Measurements from ENCODE around the gene CFAP107.
"Not testable (repeated sequence)": the region's sequence is repeated elsewhere in the genome, so short reads cannot be mapped to it uniquely, and the experiment has no call there.

The CFAP107 gene

DNA sequence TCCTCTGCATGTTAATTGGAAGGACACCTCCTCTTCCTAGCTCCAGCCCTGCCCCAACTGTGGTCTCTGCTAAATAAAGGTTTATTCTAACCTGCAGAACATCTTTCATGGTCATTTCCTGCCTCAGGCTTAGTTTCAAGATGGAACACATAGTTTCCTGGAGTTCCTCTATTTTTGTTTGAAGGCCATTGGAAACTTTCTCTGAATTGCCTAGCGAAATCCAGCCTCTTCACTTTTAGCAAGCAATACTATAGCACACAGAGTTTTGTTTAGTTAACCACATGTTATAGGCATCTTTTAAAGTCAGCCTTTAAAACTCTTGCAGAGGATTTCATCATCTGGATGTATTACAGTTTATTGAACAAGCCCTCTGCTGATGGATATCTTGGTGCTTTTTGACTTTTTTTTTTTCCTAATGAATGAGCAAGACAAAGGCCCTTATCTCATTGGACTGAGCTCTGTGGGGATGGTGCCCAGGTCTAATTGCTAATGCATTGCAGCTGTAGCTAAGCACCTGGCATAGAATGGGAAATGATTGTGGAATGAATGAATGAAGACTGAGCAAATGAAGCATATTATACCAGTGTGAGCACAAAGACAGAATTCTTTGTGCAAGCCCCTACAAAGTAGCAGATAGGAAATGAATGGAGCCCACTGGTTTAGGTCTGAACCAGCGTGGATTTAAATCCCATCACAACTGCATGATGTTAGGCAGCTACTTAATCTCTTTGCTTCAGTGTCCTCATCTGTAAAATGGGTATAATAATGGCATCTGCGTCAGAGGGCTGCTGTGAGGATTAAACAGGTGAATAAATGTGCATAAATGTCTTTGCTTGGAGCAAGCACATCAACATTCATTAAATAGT lies 641 bp upstream of the CFAP107 start:
- no peak for DNase-seq

DNA sequence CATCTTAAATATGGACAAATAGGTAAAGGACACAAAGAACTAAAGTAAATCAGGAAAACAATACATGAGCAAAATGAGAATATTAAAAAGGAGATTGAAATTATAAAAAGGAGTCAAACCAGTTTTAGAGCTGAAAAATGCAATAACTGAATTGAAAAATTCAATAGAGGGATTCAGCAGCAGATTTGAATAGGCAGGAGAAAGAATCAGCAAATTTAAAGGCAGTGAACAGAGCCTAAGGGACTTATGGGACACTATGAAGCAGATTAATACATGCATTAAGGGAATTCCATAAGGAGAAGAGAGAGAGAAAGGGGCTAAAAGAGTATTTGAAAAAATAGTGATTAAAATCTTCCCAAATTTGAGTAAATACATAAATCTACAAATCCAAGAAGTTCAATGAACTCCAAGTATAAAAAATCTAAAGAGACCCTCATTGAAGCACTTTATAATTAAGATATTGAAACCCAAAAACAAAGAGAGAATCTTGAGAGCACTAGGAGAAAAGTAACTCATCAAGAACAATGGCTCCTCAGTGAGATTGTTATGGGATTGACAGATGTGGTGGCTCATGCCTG lies 2.9 kb downstream of the CFAP107 start:
- no peak for DNase-seq

DNA sequence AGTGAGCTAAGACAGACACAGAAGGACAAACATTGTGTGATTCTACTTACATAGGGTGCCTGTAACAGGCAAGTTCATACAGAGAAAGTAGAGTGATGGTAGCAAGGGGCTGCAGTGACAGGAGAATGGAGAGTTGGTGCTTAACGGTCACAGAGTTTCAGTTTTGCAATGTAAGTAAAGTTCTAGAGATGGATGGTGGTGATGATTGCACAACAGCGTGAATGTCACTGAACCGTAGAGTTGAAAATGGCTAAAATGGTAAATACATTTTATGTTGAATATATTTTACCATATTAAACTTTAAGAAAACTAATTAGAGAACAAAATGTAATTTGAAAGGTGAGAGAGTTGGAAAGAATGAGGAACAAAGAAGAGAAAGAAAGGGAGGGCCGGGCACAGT lies 8.7 kb downstream of the CFAP107 start:
- no peak for DNase-seq

DNA sequence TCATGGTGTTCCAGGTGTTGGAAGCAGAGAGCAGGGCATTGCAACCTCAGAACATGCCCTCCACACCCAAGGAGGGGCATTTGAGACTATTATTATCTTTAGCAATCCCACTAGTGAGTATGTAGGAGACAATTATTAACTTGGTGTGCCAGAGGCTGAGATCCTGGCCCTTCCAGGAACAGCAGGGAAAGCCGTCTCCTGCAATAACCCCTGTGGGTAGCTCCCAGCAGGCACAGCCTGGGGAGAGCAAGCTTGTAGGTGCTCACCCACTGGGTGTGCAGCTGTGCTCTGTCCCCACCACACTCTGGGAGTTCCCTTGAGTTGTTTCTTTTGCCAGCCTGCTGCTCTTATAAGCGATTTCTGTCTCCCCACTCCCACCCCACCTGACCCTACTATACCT lies 10.3 kb downstream of the CFAP107 start:
- DNase-seq: no peak

DNA sequence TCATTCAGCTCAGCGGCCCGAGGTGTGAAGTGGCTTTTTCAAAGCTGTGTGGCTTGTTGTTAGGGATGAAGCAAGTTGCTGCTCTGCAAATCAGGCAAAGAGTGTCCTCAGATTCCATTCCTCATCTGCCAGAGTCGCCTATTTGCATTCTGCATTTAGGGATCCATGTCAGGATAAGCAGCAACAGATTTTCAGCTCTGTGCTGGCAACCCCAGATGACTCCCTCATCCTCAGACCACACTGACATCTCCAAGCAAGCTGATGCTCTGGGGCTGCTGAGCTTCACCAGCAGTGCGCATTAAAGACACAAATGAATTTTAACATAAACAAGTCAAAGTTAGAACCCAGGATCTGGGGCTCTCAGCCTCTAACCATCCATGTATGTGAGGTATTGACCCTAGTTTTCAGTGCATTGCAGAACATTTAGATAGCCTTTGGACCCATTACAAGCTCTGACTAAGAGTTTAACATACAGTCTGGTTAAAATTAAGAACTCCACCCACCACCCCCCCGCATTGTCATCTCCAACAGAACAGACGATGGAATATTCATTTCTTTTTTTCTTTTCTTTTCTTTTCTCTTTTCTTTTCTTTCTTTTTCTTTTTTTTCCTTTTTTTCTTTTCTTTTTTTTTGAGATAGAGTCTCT lies 10.9 kb downstream of the CFAP107 start:
- no peak for DNase-seq

DNA sequence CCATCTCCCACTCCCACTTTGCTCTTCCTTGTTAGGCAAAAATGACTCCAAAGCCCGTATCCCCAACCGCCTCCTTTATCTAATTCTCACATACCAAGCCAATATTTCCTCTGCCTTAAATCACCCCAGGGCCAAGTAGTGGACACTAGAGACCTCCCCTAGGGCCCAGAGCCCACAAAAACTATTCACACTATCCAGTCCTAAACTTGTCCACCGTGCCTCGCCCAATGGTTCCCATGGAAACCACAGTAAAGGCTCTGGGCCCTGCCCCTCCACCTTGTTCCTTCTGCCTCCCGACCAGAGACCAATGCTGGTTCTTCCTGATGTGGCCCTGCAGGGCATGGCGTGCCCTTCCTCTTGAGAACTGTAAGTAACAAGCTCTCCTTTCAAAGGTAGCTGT lies 11.8 kb downstream of the CFAP107 start:
- DNase-seq: no peak

DNA sequence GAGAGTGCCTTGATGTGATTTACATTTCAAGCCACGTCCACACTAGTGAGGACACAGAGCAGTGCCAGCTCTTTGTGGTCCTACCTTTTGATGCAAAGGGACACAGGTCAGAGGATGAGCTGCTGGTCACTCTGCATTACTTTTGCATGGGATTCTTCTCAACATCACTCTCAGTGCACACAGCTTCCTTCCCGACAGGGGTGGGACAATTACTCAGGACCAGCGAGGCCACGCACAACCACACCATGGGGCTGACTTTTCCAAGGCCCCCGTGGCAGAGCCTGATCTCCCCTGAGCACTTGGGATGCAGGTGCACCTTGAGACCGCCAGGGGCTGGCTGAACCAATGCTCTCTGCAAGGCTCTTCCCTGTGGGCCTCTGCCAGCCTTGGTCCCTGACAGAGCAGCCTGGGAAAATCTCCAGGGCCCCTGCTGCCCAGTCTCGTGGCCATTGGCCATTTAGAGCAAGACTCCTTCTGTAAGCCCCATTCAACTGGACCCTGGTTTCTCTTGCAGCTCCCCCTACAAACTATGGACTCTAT lies 14.3 kb downstream of the CFAP107 start:
- no peak for DNase-seq

DNA sequence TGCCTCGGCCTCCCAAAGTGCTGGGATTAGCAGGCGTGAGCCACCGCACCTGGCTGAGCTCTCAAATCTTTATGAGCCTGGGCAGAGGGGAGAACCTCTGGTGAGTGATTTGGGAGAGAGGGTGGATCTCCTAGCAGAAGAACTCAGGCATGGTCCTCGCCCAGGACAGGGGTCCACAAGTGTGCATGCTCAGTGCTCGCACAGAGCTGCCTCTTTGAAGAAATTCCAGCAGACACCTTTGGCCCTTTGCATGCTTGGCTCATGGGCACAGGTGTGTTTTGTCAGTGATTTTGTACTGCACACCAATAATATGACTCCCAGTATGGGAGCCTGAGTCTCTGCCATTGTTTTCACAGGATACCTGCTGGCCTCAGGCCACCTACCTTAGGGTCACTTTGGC lies 15.8 kb downstream of the CFAP107 start:
- DNase-seq: no peak

DNA sequence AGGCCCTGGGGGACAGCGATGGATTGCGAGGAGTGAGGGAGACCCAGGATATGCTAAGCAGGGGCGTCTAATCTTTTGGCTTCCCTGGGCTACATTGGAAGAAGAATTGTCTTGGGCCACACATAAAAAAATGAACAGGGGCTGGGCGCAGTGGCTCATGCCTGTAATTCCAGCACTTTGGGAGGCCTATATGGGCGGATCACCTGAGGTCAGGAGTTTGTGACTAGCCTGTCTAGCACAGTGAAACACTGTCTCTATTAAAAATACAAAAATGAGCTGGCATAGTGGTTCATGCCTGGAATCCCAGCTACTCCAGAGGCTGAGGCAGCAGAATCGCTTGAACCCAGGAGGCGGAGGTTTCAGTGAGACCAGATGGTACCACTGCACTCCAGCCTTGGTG lies 16.8 kb downstream of the CFAP107 start:
- no peak for DNase-seq

DNA sequence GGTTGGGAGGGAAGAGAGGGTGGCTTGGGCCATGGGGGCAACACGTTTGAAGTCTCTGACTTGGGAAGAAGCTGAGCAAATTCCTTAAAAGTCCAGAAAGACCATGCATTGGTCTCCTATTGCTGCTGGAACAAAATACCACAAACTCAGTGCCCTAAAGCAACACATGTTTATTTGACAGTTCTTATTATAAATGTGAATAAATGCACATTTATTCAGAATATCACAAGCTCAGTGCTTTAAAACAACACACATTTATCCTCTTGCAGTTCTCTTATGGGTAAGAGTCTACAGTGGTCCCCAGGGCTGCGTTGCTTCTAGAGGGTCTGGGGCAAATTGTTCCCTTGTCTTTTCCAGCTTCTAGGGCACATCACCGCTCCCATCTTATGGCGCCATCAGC lies 17.5 kb downstream of the CFAP107 start:
- DNase-seq: no peak

DNA sequence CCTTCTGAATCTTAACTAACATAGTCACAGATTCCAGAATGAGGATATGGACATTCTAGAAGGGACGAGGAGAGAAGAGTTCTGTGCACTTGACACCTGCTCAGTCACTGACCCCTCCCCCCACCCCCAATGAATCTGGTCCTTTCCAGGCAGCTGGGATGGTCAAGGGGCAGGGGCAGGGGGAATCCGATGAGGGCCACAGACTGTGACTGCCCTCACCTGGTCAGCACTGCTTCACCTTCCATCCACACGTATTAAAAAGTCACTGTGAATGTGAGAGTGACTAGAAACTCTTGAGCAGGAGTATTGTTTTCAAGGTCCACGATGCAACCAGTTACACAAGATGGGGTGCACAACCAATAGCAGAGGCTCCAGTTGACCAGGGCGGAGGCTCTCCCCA lies 18.0 kb downstream of the CFAP107 start:
- no peak for DNase-seq

DNA sequence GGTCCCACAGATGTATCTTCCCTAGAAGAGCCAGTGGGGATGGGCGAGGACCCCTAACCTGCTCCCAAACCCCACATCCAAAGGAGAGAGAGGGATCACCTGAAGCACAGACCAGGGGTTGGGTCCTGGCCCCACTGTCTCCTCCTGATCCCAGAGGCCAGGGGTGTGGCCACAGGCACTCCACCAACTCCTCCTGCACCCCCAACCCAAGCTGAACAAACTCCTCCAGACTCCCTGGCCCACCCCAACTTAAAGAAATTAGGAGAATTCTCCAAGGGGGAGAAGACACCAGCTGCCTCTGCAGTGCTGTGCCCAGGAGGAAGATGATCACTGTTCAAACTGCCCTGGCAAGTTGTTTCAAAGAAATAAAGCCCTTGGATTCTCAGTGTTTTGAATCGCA lies 23.0 kb downstream of the CFAP107 start:
- no peak for DNase-seq

DNA sequence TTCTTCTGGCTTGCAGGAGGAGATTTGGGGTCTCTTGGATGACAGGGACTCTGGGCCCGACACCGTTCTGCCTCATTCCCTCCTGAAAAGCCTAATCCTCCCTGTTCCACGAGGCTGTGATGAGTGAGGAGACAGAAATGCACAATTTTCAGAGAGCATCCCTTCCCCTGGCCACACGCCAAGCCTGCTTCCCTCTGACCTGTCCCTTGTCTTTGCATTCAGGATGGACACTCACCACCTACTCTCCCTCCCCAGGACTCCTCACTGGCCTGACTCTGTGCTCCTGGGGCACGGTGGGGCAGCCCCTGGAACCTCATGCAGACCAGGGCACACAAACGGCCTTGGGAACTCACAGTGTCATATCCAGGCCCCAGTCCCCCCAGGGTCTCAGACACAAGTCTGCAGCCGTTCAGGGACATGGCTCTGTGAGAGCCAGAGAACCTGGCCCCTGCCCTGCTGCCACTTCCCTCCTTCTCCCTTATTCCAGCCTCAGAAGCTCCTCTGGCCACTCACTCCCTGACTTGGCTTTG lies 24.0 kb downstream of the CFAP107 start:
- DNase-seq: no peak

DNA sequence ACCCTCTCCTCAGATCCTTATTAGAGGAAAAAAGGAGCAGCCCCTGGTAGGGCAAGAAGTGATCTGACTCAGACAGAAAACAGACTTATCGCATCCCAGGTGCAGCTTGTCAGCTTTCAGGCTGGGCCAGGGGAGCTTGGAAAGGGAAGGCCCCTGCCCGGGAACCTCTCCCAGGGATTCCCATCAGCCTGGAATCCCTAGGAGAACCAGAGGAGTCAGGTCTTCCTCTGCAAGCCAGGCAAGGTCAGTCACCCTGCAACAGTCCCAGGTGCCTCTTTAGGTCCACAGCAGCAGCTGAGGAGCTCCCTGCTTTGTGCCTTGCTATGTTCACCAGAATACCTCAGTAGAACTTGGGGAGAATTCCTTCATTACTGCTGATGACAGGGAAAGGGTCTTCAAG lies 24.6 kb downstream of the CFAP107 start:
- DNase-seq: no peak

DNA sequence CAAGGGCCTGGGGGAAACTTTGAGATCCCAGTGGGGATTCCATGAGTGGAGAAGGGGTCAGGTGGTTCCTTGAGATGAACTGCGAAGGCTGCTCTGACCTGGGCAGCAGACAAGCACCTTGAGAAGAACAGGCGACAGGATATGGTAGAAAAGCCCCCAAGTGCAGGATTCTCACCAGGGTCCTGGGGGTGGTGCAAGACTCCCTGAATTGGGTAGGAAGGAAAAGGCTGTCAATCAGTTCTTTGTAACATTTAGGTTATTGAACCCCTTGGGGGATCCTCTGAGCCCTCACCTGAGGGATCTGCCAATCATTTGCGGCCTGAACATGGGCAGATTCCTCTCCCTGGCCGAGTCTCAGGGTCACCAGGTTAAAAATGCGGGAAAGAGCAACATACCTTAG lies 25.2 kb downstream of the CFAP107 start:
- DNase-seq: no peak

DNA sequence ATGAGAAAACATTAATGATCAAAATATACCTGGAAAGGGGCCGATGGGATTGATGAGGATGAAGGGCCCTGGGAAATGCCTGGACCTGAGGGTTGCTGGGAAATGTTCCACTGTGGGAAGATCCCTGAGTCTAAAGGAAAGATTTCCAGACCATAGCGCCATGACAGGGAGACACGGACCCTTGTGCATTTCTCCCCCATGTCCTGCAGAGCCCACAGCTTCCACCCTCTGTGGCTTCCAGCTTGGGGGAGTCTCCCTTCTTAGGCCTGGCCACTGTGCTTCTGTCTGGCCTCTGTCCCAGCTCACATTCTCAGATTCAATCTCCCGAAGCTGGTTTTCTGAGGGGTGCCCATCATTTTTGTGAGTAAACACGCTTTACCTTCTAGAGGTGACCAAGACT lies 26.5 kb downstream of the CFAP107 start:
- DNase-seq: no peak

DNA sequence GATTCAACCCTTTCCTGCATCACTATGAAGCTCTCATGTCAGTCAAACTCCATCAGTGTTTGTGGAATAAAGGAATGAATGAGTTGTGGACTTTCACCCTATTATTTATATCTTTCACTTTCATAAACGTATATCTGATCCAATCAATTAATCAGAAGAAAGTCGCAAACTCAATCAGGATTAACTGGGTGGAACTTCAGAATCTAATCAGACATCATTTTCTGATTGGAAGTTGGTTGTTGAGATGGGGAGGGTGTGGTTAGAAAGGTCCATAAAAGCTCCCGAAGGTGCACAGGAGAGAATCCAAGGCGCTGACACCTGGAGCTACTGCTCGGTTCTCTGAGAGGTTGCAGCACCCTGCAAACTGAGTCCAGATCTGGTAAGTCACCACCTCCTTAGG lies 27.4 kb downstream of the CFAP107 start, which contains the start of gene PRAMEF12:
TSS of gene PRAMEF12 (plus strand) at position 301 of the 400 bp plus-strand sequence. CDS start 1,130 bp downstream, outside the sequence.
- no peak for DNase-seq

DNA sequence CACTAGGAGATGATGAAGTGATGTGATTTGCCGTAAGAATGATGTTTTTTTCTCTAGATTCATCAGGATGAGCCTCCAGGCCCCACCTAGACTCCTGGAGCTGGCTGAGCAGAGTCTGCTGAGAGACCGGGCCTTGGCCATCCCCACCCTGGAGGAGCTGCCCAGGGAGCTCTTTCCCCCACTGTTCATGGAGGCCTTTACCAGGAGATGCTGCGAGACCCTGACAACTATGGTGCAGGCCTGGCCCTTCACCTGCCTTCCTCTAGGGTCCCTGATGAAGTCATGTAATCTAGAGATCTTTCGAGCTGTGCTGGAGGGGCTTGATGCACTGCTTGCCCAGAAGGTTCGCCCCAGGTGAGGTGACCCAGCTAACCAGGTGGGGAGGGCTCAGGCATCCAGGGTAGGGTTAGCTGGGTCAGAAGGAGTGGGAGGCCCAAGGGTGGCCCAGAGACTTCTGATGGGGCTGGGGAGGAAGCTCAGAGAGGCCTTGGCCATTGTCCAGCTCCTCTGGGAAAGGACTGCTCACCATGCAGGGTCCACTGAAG lies 28.9 kb downstream of the CFAP107 start:
- no peak for DNase-seq

DNA sequence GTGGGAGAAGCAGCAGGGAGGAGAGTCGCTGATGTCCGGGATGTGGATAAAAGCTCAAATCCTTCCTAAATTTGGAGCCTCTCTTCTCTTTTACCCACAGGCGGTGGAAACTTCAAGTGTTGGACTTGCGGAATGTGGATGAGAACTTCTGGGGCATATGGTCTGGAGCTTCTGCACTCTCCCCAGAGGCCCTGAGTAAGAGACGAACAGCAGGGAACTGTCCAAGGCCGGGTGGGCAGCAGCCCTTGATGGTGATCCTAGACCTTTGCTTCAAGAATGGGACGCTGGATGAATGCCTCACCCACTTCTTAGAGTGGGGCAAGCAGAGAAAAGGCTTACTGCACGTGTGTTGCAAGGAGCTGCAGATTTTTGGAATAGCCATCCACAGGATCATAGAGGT lies 29.4 kb downstream of the CFAP107 start:
- no peak for DNase-seq

DNA sequence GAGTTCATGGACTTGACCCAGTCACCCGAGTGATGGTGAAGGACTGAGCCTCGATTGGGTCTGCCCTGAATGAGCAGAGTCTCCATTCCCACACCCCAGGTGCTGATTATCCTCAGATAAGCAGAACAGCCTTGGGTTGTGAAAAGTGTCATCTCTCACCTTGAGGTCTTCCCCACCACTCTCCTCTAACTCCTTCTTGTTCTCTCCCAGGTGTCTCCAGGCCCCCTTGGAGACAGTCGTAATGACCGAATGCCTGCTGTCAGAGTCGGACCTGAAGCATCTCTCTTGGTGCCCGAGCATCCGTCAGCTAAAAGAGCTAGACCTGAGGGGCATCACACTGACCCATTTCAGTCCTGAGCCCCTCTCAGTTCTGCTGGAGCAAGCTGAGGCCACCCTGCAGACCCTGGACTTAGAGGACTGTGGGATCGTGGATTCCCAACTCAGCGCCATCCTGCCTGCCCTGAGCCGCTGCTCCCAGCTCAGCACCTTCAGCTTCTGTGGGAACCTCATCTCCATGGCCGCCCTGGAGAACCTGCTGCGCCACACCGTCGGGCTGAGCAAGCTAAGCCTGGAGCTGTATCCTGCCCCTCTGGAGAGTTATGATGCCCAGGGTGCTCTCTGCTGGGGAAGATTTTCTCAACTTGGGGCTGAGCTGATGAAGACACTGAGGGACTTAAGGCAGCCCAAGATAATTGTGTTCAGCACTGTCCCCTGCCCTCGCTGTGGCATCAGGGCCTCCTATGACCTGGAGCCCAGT lies 31.0 kb downstream of the CFAP107 start:
- DNase-seq: no peak

DNA sequence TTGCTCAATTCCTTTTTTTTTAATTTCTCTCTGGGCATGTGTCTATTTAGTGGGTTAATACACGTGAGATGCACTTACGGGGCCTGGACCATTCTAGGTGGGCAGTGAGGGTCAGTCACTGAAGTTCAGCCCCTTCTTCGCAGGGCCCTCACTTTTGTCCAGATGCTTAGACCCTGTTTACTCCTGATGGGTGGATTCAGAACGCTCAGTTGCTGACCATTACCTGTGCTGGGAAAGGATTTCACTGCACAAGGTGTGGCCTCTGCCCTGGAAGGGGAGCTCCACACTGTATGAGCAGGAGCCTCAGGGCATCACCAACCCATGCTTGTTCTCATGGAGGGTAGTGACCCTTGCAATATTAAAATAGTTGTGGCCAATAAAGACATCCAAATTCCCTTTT lies 32.1 kb downstream of the CFAP107 start:
- DNase-seq: no peak

DNA sequence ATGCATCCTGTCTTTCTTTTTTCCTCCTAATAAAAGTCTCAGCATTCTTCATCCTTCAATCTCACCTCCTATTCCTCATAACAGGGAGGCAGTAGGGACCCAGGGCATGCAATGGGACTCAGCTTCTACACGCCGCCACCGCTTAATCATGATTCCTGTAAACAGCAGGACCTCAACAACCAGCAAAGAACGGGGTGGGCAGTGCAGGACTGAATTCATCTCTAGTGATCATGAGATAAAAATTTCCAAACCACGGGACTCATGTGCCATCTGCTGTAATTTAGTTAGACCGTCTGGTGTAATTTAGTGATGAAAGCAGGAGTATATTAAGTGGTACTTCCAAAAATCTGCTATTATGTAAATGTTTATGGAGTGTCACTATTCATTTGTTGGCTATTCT lies 32.9 kb downstream of the CFAP107 start:
- no peak for DNase-seq

DNA sequence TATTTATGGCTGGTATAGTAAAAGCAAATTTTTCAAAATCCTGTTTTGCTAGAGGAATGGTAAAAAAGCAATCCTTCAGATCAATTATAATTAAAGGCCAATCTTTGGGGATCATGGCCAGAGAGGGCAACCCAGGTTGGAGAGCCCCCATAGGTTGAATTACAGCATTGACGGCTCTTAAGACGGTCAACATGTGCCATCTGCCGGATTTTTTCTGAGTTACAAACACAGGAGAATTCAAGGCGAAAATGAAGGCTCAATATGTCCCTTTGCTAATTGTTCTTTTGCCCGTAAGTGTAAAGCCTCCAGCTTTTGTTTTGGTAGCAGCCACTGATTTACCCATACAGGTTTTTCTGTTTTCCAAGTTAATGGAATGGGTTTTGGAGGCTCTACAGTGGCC lies 35.5 kb downstream of the CFAP107 start:
- DNase-seq: not testable (repeated sequence)

All from SHP77 treated with DMSO at 0.1 percent for 48 hours (cell line).